WERI-Rb-1 (cell line): Measurements from ENCODE around the gene ZZZ3.

Experiments used
- DNase-seq: peaks from one replicate; pipeline ENCODE4 v3.0.0-alpha.2; 2020
- H3K27ac ChIP-seq: fragments of 250-450 bp; sonication (Bioruptor Pico); 2 replicates; pipeline ENCODE4 v1.5.1; 2020; ENCODE audit warnings: mild to moderate bottlenecking, moderate library complexity
- H3K27me3 ChIP-seq: fragments of 250-450 bp; sonication (Bioruptor Pico); 2 replicates; pipeline ENCODE4 v1.5.1; 2021; ENCODE audit warnings: mild to moderate bottlenecking, low read depth, moderate library complexity; ENCODE audit not compliant: insufficient read depth, severe bottlenecking
- H3K36me3 ChIP-seq: fragments of 250-450 bp; sonication (Bioruptor Pico); 2 replicates; pipeline ENCODE4 v1.5.1; 2020; ENCODE audit warnings: mild to moderate bottlenecking, moderate library complexity
- H3K4me3 ChIP-seq: 2 replicates; pipeline ENCODE4 v1.5.1; 2011; ENCODE audit warnings: low read depth, mild to moderate bottlenecking, control low read depth, low read length
- H3K9me3 ChIP-seq: fragments of 250-450 bp; sonication (Bioruptor Pico); 2 replicates; pipeline ENCODE4 v1.5.1; 2021; ENCODE audit warnings: mild to moderate bottlenecking, moderate library complexity; ENCODE audit not compliant: severe bottlenecking
- TF ChIP-seq, protein P1 (sequence below): IDR thresholded peaks from 2 replicates; pipeline ENCODE4 v1.5.1; 2011; ENCODE audit warnings: low read depth, mild to moderate bottlenecking, control low read depth, inconsistent platforms, low read length

The ZZZ3 gene

DNA sequence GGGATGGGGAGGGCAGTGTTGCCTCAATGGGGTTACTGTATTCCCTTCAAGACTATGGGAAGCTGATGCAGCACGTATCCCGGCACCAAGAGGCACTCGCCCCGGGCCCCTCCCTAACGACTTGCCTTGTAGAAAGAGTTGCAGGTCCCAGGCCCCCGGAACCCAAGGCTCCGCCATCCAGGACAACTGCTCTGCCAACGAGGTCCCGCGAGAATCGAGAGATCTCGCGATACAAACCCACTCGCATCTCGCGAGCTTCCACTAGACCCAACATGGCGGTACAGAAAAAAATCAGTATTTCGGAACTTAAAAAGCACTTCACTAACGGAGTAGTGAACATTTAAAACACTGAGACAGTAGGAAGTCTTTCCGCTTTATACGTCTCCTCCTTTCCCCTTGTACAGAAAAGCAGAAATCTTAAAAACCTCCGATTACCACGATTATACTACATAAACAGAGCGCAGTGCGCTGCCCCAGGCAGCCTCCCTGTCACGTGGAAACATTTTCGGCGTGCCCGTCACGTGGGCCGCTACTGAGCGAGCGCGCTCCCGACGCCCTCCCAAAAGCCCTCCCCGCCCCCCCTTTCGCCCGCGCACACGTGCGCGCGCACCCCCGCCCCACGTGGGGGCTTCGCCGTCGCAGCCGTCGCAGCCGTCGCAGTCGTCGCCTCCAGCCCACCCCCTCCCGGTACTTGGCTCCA, at the start of gene ZZZ3:
TSS of gene ZZZ3 (minus strand) at position 199 of the 700 bp plus-strand sequence. CDS start 49,304 bp downstream, outside the sequence.
- Histone ChIP-seq H3K9me3 (no peaks in the 10 kb centered on the region), H3K4me3 (peak within 1 kb of the TSS; percentile 98), H3K27me3 (no peaks in the 10 kb centered on the region), H3K36me3 (no peaks in the 10 kb centered on the region), H3K27ac (peak within 1 kb of the TSS; percentile 86)
- TF ChIP-seq, protein P1, sequence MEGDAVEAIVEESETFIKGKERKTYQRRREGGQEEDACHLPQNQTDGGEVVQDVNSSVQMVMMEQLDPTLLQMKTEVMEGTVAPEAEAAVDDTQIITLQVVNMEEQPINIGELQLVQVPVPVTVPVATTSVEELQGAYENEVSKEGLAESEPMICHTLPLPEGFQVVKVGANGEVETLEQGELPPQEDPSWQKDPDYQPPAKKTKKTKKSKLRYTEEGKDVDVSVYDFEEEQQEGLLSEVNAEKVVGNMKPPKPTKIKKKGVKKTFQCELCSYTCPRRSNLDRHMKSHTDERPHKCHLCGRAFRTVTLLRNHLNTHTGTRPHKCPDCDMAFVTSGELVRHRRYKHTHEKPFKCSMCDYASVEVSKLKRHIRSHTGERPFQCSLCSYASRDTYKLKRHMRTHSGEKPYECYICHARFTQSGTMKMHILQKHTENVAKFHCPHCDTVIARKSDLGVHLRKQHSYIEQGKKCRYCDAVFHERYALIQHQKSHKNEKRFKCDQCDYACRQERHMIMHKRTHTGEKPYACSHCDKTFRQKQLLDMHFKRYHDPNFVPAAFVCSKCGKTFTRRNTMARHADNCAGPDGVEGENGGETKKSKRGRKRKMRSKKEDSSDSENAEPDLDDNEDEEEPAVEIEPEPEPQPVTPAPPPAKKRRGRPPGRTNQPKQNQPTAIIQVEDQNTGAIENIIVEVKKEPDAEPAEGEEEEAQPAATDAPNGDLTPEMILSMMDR: 0 out of 2 replicates have a peak, but pooled peaks have one; percentile 12
- DNase-seq: peak; percentile 89

DNA sequence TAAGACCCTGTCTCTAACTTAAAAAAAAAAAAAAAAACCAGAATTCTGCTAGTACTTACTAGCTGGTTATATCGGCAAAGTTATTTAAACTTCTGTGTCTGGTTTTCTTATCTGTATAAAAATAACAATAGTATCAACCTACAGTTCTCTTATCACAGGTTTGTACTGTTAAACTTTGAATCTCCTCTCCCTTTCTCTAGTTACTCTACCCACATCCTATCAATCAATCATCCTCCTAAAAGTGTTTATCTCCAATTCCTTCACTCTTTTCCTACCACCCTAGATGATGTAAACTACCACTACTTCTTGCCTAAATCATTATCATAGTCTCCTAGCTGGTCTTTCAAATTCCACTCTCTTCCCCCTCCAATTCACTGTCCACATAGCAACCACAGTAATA, 49.6 kb upstream of the ZZZ3 start:
- TF ChIP-seq, protein P1: no peak
- Histone ChIP-seq H3K27me3 (no peaks in the 10 kb centered on the region), H3K36me3 (peaks cover 28% of the 10 kb centered on the region), H3K9me3 (no peaks in the 10 kb centered on the region), H3K4me3 (no peak overlapping the region), H3K27ac (no peak overlapping the region)
- DNase-seq: no peak

DNA sequence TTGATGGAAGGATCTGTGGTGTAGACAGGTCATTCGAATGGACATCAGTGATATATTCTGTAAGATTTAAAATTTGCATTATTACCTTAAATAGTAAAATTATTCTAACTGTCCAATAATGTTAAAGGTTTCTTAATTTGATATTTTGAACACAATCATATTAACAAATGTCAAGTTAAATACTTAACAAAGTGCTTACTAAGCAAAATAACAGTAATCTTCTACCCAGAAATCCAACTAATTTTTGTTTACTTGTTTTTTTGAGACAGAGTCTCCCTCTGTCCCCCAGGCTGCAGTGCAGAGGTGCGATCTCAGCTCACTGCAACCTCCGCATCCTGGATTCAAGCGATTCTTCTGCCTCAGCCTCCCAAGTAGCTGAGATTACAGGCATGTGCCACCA, 43.2 kb upstream of the ZZZ3 start:
- Histone ChIP-seq H3K9me3 (no peaks in the 10 kb centered on the region), H3K27ac (no peak overlapping the region; the same call in 1 of the 2 replicates), H3K36me3 (peaks cover 66% of the 10 kb centered on the region), H3K27me3 (no peaks in the 10 kb centered on the region), H3K4me3 (no peak overlapping the region)
- TF ChIP-seq, protein P1: no peak
- no peak for DNase-seq

DNA sequence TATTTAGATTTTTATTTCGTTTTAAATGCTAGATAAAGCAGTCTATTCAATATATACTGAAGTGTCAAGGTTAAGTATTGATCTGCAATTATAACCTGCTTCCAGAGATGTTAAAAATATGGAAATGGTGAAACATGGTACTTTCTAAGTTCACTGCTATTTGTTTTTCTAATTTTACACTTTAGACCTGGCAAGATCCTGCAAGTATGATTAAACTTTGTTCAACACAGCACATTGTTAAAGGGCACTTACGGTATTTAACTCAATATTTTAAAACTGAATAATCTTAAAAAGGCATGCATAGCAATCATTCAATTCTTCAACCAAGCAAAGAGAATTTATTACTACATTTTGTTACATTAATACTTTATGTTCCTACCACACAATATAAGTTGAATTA, 35.7 kb upstream of the ZZZ3 start:
- Histone ChIP-seq H3K27me3 (no peaks in the 10 kb centered on the region), H3K4me3 (no peak overlapping the region), H3K27ac (no peak overlapping the region), H3K36me3 (peaks cover 79% of the 10 kb centered on the region), H3K9me3 (no peaks in the 10 kb centered on the region)
- TF ChIP-seq, protein P1: no peak
- no peak for DNase-seq

DNA sequence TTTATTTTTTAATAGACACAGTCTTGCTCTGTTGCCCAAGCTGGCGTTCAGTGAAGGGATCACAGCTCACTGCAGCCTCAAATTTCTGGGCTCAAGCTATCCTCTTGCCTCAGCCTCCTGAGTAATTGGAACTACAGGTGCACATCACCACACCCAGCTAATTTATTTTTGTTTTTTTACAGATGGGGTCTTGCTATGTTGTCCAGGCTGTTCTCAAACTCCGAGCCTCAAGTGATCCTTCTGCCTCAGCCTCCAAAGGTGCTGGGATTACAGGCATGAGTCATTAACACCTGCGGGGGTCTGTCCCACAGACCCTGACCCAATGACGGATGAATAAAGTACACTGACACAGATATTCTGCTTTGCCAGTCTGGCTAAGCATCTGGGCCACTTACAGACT, 33.6 kb upstream of the ZZZ3 start:
- H3K4me3 ChIP-seq: no peak overlapping the region
- no peak overlapping the region for H3K27ac ChIP-seq
- DNase-seq: no peak
- no peaks in the 10 kb centered on the region for H3K27me3 ChIP-seq
- TF ChIP-seq, protein P1: no peak
- H3K9me3 ChIP-seq: no peaks in the 10 kb centered on the region
- H3K36me3 ChIP-seq: peaks cover 79% of the 10 kb centered on the region

DNA sequence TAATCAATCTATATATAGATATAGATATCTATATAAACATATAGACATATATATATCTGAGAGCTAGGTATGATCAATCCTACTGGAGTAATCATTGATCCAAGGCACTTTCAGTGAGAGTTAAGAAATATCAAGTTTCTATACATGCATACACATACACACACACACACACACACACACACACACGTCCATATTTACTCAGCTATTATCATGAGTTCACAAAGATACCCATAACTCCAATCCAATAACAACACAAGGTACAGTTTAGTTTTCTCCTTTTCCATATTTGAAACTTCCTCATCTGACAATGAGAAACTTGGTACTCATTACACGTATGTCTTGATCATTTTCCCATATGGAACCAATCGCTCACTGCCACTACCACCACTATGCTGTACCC, 27.3 kb upstream of the ZZZ3 start:
- Histone ChIP-seq H3K4me3 (no peak overlapping the region), H3K27me3 (no peaks in the 10 kb centered on the region), H3K36me3 (peaks cover 71% of the 10 kb centered on the region), H3K9me3 (no peaks in the 10 kb centered on the region), H3K27ac (no peak overlapping the region)
- TF ChIP-seq, protein P1: no peak
- no peak for DNase-seq
